IPS-20b (cell line): ENCODE data around the gene XG.
"Not testable (repeated sequence)": the region's sequence is repeated elsewhere in the genome, so short reads cannot be mapped to it uniquely, and the experiment has no call there.

Experiments used
- H3K27ac ChIP-seq: one replicate; pipeline ENCODE4 v1.5.1; 2013; ENCODE audit warnings: low read length
- H3K27me3 ChIP-seq: 2 replicates; pipeline ENCODE4 v1.6.1; 2013; ENCODE audit warnings: mild to moderate bottlenecking, low read length, inconsistent platforms; ENCODE audit not compliant: insufficient read depth
- H3K36me3 ChIP-seq: 2 replicates; pipeline ENCODE4 v1.6.1; 2013; ENCODE audit warnings: low read depth, mild to moderate bottlenecking, inconsistent platforms, low read length, moderate library complexity; ENCODE audit not compliant: insufficient read depth
- H3K4me1 ChIP-seq: 2 replicates; pipeline ENCODE4 v1.6.1; 2013; ENCODE audit warnings: mild to moderate bottlenecking, control low read depth, inconsistent platforms, low read length, moderate library complexity; ENCODE audit not compliant: insufficient read depth
- H3K4me3 ChIP-seq: 2 replicates; pipeline ENCODE4 v1.5.1; 2013; ENCODE audit warnings: mild to moderate bottlenecking, low read length, inconsistent platforms
- H3K9ac ChIP-seq: 2 replicates; pipeline ENCODE4 v1.6.1; 2013; ENCODE audit warnings: low read depth, mild to moderate bottlenecking, inconsistent platforms, low read length, moderate library complexity
- H3K9me3 ChIP-seq: 2 replicates; pipeline ENCODE4 v1.6.1; 2013; ENCODE audit warnings: mild to moderate bottlenecking, low read depth, low read length, inconsistent platforms; ENCODE audit not compliant: insufficient read depth

The XG gene

DNA sequence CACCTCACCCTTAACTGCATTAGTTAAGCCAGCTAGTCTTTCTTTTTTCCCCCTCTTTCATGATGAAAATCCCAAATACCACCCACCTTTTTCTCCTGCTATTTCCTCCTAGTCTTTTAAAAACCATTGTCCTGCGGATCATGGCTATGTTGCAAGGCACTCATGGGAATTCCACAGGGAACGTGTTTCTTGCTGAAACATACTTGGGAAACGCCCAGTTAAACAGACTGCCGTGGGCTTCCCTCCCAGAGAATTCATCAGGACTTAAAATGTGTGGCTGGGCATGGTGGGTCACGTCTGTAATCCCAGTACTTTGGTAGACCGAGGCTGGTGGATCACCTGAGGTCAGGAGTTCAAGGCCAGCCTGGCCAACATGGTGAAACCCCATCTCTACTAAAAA, 32.2 kb downstream of the XG start:
- H3K4me3 ChIP-seq, result no peak overlapping the region
- no peak overlapping the region for H3K27ac ChIP-seq
- no peak overlapping the region for H3K9ac ChIP-seq
- no peaks in the 10 kb centered on the region for H3K27me3 ChIP-seq
- H3K9me3 ChIP-seq, result no peaks in the 10 kb centered on the region
- no peaks in the 10 kb centered on the region for H3K36me3 ChIP-seq
- H3K4me1 ChIP-seq, result peaks cover 18% of the 10 kb centered on the region

DNA sequence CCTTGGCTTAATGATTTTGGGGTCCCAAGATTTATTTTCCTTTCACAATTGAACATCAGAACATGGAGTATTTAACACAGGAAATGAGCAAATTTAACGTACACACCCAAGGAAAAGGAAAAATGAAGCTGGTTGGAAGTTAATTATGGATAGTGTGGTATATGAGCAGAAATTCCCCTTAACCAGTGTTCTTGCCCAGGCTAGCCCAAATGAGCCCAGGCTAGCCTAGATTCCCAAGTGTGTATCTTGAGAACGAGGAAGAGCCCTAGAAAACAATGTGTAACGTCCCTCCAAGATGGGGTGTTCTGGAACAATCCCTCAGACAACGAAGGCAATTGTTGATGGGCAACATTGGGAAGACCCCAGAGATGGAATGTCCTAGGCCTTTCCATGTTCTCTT, 33.7 kb downstream of the XG start:
- Histone ChIP-seq H3K9ac (no peak overlapping the region), H3K36me3 (no peaks in the 10 kb centered on the region), H3K27ac (no peak overlapping the region), H3K4me1 (peaks cover 18% of the 10 kb centered on the region), H3K4me3 (no peak overlapping the region), H3K27me3 (no peaks in the 10 kb centered on the region), H3K9me3 (no peaks in the 10 kb centered on the region)

DNA sequence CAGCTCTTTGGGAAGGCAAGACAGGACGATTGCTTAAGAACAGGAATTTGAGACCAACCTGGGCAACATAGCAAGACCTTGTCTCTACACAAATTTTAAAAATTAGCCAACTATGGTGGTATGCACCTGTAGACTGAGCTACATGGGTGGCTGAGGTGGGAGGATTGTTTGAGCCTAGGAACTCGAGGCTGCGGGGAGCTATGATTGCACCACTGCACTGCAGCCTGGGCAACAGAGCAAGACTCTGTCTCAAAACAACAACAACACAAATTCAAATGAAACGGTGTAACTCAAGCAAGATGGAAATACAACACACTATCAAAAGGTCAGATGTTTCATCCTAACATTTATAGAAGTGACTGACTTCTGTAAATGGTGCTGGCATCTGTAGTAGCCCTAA, 37.1 kb downstream of the XG start:
- H3K4me3 ChIP-seq, result no peak overlapping the region
- H3K27ac ChIP-seq, result no peak overlapping the region
- H3K36me3 ChIP-seq, result no peaks in the 10 kb centered on the region
- H3K27me3 ChIP-seq, result no peaks in the 10 kb centered on the region
- H3K9ac ChIP-seq, result no peak overlapping the region
- H3K9me3 ChIP-seq, result no peaks in the 10 kb centered on the region
- H3K4me1 ChIP-seq, result peaks cover 7% of the 10 kb centered on the region

DNA sequence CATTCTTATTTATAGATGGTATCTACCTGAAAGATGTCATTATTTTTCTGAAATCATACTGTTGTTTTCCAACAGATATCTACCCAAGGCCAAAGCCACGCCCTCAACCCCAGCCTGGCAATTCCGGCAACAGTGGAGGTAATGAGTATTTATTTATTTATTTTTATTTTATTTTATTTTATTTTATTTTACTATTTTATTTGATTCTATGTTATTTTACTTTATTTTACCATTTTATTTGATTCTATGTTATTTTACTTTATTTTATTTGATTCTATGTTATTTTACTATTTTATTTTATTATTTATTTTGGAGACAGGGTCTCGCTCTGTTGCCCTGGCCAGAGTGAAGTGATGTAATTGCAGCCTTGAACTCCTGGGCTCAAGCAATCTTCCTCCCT, 37.7 kb downstream of the XG start:
- no peaks in the 10 kb centered on the region for H3K9me3 ChIP-seq
- H3K36me3 ChIP-seq, result no peaks in the 10 kb centered on the region
- peaks cover 6% of the 10 kb centered on the region for H3K4me1 ChIP-seq
- H3K9ac ChIP-seq, result no peak overlapping the region
- no peak overlapping the region for H3K27ac ChIP-seq
- no peak overlapping the region for H3K4me3 ChIP-seq
- H3K27me3 ChIP-seq, result no peaks in the 10 kb centered on the region

DNA sequence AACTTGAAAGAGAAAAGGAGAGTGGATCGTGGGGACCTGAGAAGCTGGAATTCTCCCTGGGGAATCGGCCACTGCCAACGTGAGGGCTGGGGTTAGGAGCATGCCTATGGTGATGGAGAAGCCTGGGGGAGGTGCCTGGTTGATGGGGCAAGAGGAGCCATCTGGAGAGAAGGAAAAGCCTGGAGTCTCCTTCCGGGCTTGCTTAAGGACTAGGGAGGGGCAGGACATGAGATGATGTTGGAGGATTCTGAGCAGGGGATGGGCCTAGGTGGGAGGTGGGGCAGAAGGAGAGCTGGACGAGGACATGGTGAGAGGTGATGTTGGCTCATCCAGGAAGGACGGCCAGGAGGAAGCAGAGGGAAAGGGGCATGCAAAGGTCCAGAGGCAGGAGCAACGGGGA, 41.9 kb downstream of the XG start:
- H3K27ac ChIP-seq, result no peak overlapping the region
- H3K36me3 ChIP-seq, result no peaks in the 10 kb centered on the region
- no peak overlapping the region for H3K9ac ChIP-seq
- H3K27me3 ChIP-seq, result no peaks in the 10 kb centered on the region
- H3K9me3 ChIP-seq, result no peaks in the 10 kb centered on the region
- H3K4me1 ChIP-seq, result peaks cover 3% of the 10 kb centered on the region
- H3K4me3 ChIP-seq, result no peak overlapping the region

DNA sequence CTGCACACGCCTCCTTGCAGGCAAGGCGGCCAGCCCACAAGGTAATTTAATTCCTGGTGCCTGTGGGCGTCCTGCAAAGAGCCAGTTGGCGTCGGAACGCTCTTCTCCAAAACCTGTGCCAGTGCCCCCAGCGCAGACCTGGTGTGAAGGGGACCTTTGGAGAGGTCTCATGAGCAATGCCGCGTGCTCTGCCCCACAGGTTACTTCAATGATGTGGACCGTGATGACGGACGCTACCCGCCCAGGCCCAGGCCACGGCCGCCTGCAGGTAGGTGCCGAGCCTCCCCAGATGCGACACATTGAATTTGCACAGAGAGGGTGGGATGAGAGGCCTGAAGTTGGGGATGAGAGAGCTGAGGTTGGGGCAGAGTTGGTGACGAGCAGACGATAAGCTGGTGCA, 42.5 kb downstream of the XG start:
- H3K4me3 ChIP-seq, result no peak overlapping the region
- no peak overlapping the region for H3K27ac ChIP-seq
- no peak overlapping the region for H3K9ac ChIP-seq
- peaks cover 7% of the 10 kb centered on the region for H3K4me1 ChIP-seq
- no peaks in the 10 kb centered on the region for H3K27me3 ChIP-seq
- no peaks in the 10 kb centered on the region for H3K9me3 ChIP-seq
- no peaks in the 10 kb centered on the region for H3K36me3 ChIP-seq

DNA sequence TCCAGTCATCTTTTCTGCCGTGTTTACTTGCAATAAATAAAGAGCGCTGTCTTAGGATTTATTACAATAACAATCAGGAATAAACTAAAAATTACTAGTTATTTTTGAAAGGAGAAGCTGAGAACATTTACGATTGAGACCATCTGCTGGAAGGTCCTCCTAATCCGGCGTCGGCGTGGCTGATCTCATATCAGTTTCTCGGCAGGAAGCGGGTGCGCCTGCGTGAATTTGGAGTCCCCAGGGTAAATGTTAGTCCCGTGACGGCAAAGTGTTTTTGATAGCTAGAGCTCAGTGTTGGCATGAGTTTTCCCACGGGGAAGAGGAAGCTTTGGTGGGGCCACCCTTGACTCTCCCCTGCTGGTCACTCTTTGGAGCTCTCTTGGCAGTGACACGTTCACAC, 45.0 kb downstream of the XG start:
- not testable (repeated sequence) for H3K9ac ChIP-seq, H3K27me3 ChIP-seq, H3K36me3 ChIP-seq, H3K9me3 ChIP-seq, H3K27ac ChIP-seq, H3K4me3 ChIP-seq, H3K4me1 ChIP-seq

DNA sequence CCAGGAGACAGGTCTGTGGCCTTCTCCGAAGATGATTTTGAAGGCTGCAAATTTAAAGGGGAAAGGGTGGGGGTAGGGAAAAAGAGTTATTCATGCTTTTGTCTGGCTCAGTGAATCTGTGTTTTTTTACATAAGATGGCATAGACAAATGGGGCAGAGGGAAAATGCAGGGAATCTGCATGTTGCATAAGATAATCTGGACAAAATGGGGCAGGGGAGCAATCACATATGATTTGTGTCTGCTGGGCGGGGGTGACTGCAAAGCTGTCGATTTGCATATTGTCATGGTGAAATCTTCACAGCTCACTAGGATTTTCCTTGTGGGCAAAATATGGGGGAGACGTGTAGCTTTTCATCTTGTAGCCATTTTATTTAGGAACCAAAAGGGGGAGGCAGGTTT, 47.5 kb downstream of the XG start:
- no peaks in the 10 kb centered on the region for H3K36me3 ChIP-seq
- H3K27ac ChIP-seq, result peak overlapping the region; percentile 83
- H3K27me3 ChIP-seq, result no peaks in the 10 kb centered on the region
- H3K9ac ChIP-seq, result peak overlapping the region; percentile 83; the same call in 1 of the 2 replicates
- H3K9me3 ChIP-seq, result no peaks in the 10 kb centered on the region
- H3K4me3 ChIP-seq, result peak overlapping the region; percentile 53; the same call in 1 of the 2 replicates
- peaks cover 13% of the 10 kb centered on the region; the same call in 1 of the 2 replicates for H3K4me1 ChIP-seq

DNA sequence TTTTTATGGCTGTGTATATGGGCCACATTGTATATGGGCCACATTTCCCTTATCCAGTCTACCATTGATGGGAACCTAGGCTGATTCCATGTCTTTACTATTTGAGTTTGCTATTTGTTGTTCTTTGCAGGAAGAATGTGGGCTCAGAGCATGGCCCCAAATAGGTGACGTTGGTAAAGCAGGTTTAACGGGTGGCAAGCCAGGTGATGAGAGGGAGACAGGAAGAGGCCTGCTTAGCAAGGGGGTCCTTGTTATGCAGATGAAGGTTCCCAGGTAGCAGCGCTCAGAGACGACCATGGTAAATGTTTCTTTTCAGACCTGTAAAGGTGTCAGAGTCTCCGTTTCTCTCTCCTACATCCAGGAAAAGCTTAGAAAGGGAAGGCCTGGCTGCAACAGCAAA, 48.1 kb downstream of the XG start:
- Histone ChIP-seq H3K4me1 (peaks cover 13% of the 10 kb centered on the region; the same call in 1 of the 2 replicates), H3K27ac (peak overlapping the region; percentile 83), H3K4me3 (peak overlapping the region; percentile 67; the same call in 1 of the 2 replicates), H3K9ac (peak overlapping the region; percentile 83; the same call in 1 of the 2 replicates)
- not testable (repeated sequence) for H3K27me3 ChIP-seq, H3K9me3 ChIP-seq, H3K36me3 ChIP-seq

DNA sequence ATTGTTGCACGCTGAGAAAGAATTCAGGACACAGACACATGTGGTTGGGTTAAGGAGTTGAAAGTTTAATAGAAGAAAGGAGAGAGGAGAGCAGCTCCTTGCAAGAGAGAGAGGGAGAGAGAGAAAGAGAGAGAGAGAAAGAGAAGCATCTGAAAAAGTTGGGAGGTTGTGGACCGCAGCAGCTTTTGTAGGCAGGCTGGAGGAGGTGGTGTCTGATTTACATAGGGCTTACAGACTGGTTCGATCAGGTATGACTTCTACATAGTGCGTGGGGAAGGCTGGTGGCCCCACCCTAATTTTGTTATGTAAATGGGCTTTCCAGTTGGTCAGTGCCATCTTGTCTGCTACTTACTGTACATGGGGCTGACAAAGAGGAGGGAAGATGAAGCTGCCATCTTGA, 49.4 kb downstream of the XG start:
- H3K27me3 ChIP-seq, result no peaks in the 10 kb centered on the region
- peak overlapping the region; percentile 83 for H3K27ac ChIP-seq
- H3K36me3 ChIP-seq, result no peaks in the 10 kb centered on the region
- H3K9ac ChIP-seq, result peak overlapping the region; percentile 83; the same call in 1 of the 2 replicates
- peaks cover 13% of the 10 kb centered on the region; the same call in 1 of the 2 replicates for H3K4me1 ChIP-seq
- no peaks in the 10 kb centered on the region for H3K9me3 ChIP-seq
- H3K4me3 ChIP-seq, result peak overlapping the region; percentile 67

DNA sequence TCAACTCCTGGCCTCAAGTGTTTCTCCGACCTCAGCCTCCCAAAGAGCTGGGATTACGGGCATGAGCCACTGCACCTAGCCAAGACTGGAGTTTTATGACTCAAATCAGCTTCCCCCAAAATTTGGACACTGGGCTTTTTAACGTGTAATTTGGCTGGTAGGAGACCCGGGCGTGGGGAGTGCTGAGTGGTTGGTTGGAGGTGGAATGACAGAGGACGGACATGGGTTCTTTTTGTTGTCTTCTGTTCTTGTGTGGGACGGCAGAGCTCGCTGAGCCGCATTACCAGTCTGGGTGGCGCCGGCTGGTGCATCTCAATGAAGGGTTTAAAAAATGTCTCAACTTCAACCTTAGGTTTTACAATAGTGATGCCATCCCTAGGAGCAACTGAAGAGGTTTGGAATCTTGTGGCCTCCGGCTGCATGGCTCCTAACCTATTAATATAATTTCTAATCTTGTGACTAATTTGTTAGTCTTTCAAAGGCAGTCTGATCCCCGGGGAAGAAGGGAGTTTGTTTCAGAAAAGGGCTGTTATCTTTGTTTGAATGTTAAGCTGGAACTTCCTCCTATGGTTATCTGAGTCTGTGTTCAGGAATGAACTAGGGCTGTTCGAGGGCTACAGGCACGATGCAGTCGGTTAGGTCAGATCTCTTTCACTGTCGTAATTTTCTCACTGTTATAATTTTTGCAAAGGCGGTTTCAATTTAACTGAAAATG, 50.7 kb downstream of the XG start:
- not testable (repeated sequence) for H3K27me3 ChIP-seq, H3K36me3 ChIP-seq, H3K4me3 ChIP-seq, H3K27ac ChIP-seq, H3K9me3 ChIP-seq
- H3K4me1 ChIP-seq, result peaks cover 13% of the 10 kb centered on the region; the same call in 1 of the 2 replicates
- peak overlapping the region; percentile 58; the same call in 1 of the 2 replicates for H3K9ac ChIP-seq

DNA sequence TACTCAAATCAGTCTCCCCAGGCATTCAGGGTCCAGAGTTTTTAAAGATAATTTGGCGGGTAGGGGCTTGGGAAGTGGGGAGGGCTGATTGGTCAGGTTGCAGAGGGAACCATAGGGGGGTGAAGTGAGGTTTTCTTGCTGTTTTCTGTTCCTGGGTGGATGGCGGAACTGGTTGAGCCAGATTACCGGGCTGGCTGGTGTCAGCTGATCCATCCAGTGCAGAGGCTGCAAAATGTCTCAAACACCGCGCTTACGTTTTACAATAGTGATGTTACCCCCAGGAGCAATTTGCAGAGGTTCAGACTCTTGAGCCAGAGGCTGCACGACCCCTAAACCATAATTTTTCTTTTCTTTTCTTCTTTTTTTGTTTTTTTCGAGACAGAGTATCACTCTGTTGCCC, 51.6 kb downstream of the XG start:
- Histone ChIP-seq H3K4me1 (peaks cover 13% of the 10 kb centered on the region; the same call in 1 of the 2 replicates), H3K9ac (peak overlapping the region; percentile 67; the same call in 1 of the 2 replicates), H3K27ac (peak overlapping the region; percentile 77)
- H3K9me3 ChIP-seq, H3K27me3 ChIP-seq, H3K36me3 ChIP-seq, H3K4me3 ChIP-seq: not testable (repeated sequence)
